ENCODE data around the gene RAB38. TPM values are rescaled to one million over a fixed set of nuclear protein-coding genes. Genes with fewer than 3 reads are reported as not detected.

The RAB38 gene
- polyA plus RNA-seq, 3 donors: 0.25 to 1.3 (median 0.69) TPM

DNA sequence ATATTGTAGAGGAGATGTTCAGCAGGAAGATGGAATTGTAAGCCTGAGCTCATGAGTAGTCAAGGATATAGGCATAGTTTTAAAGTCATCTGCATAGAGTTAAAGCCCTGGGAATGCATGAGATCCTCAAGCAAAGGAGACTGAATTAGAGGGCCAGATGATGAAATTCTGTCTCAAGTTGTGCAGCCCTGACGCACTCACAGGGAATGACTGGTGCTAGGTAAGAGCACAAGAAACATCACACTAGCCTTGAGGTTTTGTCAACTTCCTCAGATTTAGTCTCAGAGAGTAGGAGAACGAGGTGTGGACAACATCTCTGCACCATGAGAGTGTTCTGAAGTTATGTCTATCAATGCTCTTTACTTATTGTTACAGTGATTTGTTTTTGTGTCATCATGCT lies 5.8 kb downstream of the RAB38 start:
- no peak overlapping the region for H2AFZ ChIP-seq (ENCODE audit: insufficient read depth, low read depth, low read length, poor library complexity, severe bottlenecking)
- H3K36me3 Mint-ChIP-seq: no peaks in the 10 kb centered on the region
- no peaks in the 10 kb centered on the region for H3K36me3 ChIP-seq (replicated peaks in 1 of 2; ENCODE audit: control insufficient read depth in 1 of 2, insufficient read depth in 2 of 2, low read length in 2 of 2)
- H3K9ac ChIP-seq (ENCODE audit: insufficient read depth, low read length, poor library complexity, severe bottlenecking): no peak overlapping the region
- H3K27me3 ChIP-seq (ENCODE audit: control insufficient read depth in 2 of 2, insufficient read depth in 2 of 2, low read length in 2 of 2): no peaks in the 10 kb centered on the region
- H3K27ac Mint-ChIP-seq: no peak overlapping the region
- H3K27ac ChIP-seq (ENCODE audit: low read depth in 1 of 2, low read length in 2 of 2): no peak overlapping the region
- DNase-seq: no peak
- H3K27me3 Mint-ChIP-seq (ENCODE audit: low read depth in 3 of 3): no peaks in the 10 kb centered on the region
- intact Hi-C loops (cut with micrococcal nuclease): no loop called here
- H3K4me3 ChIP-seq (replicated peaks in 1 of 3; ENCODE audit: low read depth in 2 of 3, low read length in 3 of 3): no peak overlapping the region
- H3K4me1 Mint-ChIP-seq: peaks cover 2% of the 10 kb centered on the region
- H4K20me1 ChIP-seq (ENCODE audit: insufficient read depth, low read length): no peaks in the 10 kb centered on the region
- no peaks in the 10 kb centered on the region for H3K79me2 ChIP-seq (ENCODE audit: insufficient read depth, low read length)
- no peak overlapping the region for H3K4me3 Mint-ChIP-seq
- TF ChIP-seq CTCF (IDR thresholded peaks at IDR 0.05): no peak
- H3K9me3 Mint-ChIP-seq: no peaks in the 10 kb centered on the region
- WGBS (ENCODE audit: insufficient coverage): 83% methylated on average over 1 of the region's 2 CpGs
- peaks cover under 1 to 1% of the 10 kb centered on the region in 2 donors for H3K4me1 ChIP-seq (ENCODE audit: control insufficient read depth in 1 of 2, insufficient read depth in 2 of 2, low read length in 2 of 2)
- H3K4me2 ChIP-seq (replicated peaks; ENCODE audit: extremely low read depth, low read length, poor library complexity, severe bottlenecking): no peak overlapping the region
- no peaks in the 10 kb centered on the region for H3K9me3 ChIP-seq (replicated peaks in 1 of 2; ENCODE audit: control insufficient read depth in 1 of 2, insufficient read depth in 1 of 2, low read length in 2 of 2)

- H2AFZ ChIP-seq (ENCODE audit: insufficient read depth, low read depth, low read length, poor library complexity, severe bottlenecking): no peak overlapping the region
- H3K4me1 ChIP-seq (ENCODE audit: control insufficient read depth in 1 of 2, insufficient read depth in 2 of 2, low read length in 2 of 2): no peaks in the 10 kb centered on the region
- H3K4me2 ChIP-seq (replicated peaks; ENCODE audit: extremely low read depth, low read length, poor library complexity, severe bottlenecking): no peak overlapping the region
- no peaks in the 10 kb centered on the region for H3K79me2 ChIP-seq (ENCODE audit: insufficient read depth, low read length)
- no peak overlapping the region for H3K9ac ChIP-seq (ENCODE audit: insufficient read depth, low read length, poor library complexity, severe bottlenecking)
- intact Hi-C loops (cut with micrococcal nuclease): no loop called here
- no peaks in the 10 kb centered on the region for H4K20me1 ChIP-seq (ENCODE audit: insufficient read depth, low read length)
- H3K4me3 Mint-ChIP-seq: no peak overlapping the region
- no peak for DNase-seq
- H3K4me1 Mint-ChIP-seq: no peaks in the 10 kb centered on the region
- TF ChIP-seq CTCF (IDR thresholded peaks at IDR 0.05): no peak
- no peak overlapping the region for H3K4me3 ChIP-seq (replicated peaks in 1 of 3; ENCODE audit: low read depth in 2 of 3, low read length in 3 of 3)
- no peaks in the 10 kb centered on the region for H3K9me3 ChIP-seq (replicated peaks in 1 of 2; ENCODE audit: control insufficient read depth in 1 of 2, insufficient read depth in 1 of 2, low read length in 2 of 2)
- H3K27ac ChIP-seq (ENCODE audit: low read depth in 1 of 2, low read length in 2 of 2): no peak overlapping the region
- H3K36me3 ChIP-seq (replicated peaks in 1 of 2; ENCODE audit: control insufficient read depth in 1 of 2, insufficient read depth in 2 of 2, low read length in 2 of 2): no peaks in the 10 kb centered on the region
- H3K27ac Mint-ChIP-seq: no peak overlapping the region
- H3K27me3 ChIP-seq (ENCODE audit: control insufficient read depth in 2 of 2, insufficient read depth in 2 of 2, low read length in 2 of 2): no peaks in the 10 kb centered on the region
- H3K9me3 Mint-ChIP-seq: peaks cover 0 to 2% (median 0%) of the 10 kb centered on the region in 7 donors
- no peaks in the 10 kb centered on the region for H3K36me3 Mint-ChIP-seq
- no peaks in the 10 kb centered on the region for H3K27me3 Mint-ChIP-seq (ENCODE audit: low read depth in 3 of 3)
These were observed 7.4 kb downstream of the RAB38 start for GRCh38 chr11:88167853-88168252.
